Upper lobe of left lung (tissue), 6 donors: ENCODE results near the gene PLEKHG4. TPM values are rescaled to one million over a fixed set of nuclear protein-coding genes. Genes with fewer than 3 reads are reported as not detected.

Source experiments
- ATAC-seq, 2 donors: fragments of 200-7000 bp; cut with Tn5 transposase; one replicate each; pipeline ENCODE4 v1.9.1; 2022; ENCODE audit warnings: mild to moderate bottlenecking in 2 of 2, moderate library complexity in 2 of 2; ENCODE audit not compliant: low FRiP score in 2 of 2
- DNase-seq, 2 donors: peaks; one replicate each; pipeline ENCODE4 v3.0.0-alpha.2; 2019 to 2020
- H3K27ac ChIP-seq, 4 donors: fragments of 200-600 bp; sonication (generic); one replicate each; pipeline ENCODE4 v1.5.1; 2016 to 2019
- H3K27me3 ChIP-seq, 4 donors: fragments of 200-600 bp; sonication (generic); one replicate each; pipeline ENCODE4 v1.5.1; 2017 to 2019
- H3K36me3 ChIP-seq, 4 donors: fragments of 200-600 bp; sonication (generic); one replicate each; pipeline ENCODE4 v1.5.1; 2016 to 2019
- H3K4me1 ChIP-seq, 4 donors: fragments of 200-600 bp; sonication (generic); one replicate each; pipeline ENCODE4 v1.5.1; 2018 to 2019
- H3K4me3 ChIP-seq, 4 donors: fragments of 200-600 bp; sonication (generic); one replicate each; pipeline ENCODE4 v1.5.1; 2017 to 2019; ENCODE audit warnings: mild to moderate bottlenecking in 2 of 4, moderate library complexity in 1 of 4
- H3K9me3 ChIP-seq, 4 donors: fragments of 200-600 bp; sonication (generic); one replicate each; pipeline ENCODE4 v1.5.1; 2018 to 2019
- CTCF ChIP-seq, 6 experiments: fragments of 450-650 bp in 4 of 6; fragments of 200-600 bp in 2 of 6; sonication (generic) in 2 of 6; IDR thresholded peaks; one replicate each; pipeline ENCODE4 v1.5.1; 2016 to 2019; ENCODE audit warnings: antibody characterized with exemption in 6 of 6
- EP300 ChIP-seq, 4 donors: sonication (generic); formaldehyde crosslinking; IDR thresholded peaks; one replicate each; pipeline ENCODE4 v1.5.1; 2017; ENCODE audit warnings: antibody characterized with exemption in 4 of 4, control low read depth in 2 of 4
- POLR2A ChIP-seq, 4 donors: fragments of 450-650 bp; IDR thresholded peaks; one replicate each; pipeline ENCODE4 v1.5.1; 2016 to 2017; ENCODE audit warnings: antibody characterized with exemption in 4 of 4, mild to moderate bottlenecking in 2 of 4
- POLR2AphosphoS5 ChIP-seq, 2 donors: sonication (generic); formaldehyde crosslinking; IDR thresholded peaks; one replicate each; pipeline ENCODE4 v1.5.1; 2017; ENCODE audit warnings: antibody characterized with exemption in 2 of 2
- WGBS, 2 donors: methylation state at CpG; one replicate each; pipeline ENCODE4 v1.1.5; 2017 to 2018; 5-methylcytosine and 5-hydroxymethylcytosine counted together
- total RNA-seq, 6 donors: library from RNA; depleted of rRNA in 4 of 6; stranded (reverse); fragments of >200 nt in 4 of 6; gene quantifications; one replicate each; pipeline versions ENCODE4 v1.1.0 to v1.2.1, GENCODE V29; 2016 to 2021
- donor health status: DM: no; HTN: no; CAD: no; lungs with moderate emphysema.
- donor health status: DM: no; HTN: yes; CAD: no; lungs with severe emphysema.

PLEKHG4 gene
- total RNA-seq, 6 donors from 2014 or later, result 13.4 to 39.8 (median 16.5) TPM

GRCh38 chr16:67269766-67270165, 9.6 kb upstream of the PLEKHG4 start:
- no peaks in the 10 kb centered on the region for H3K36me3 ChIP-seq
- peaks cover 0 to 5% (median 0%) of the 10 kb centered on the region in 4 donors for H3K4me1 ChIP-seq
- DNase-seq (peak in 1 of 2 donors; percentile 35), ATAC-seq (peak in 1 of 2 donors; percentile 56)
- no peak overlapping the region for H3K4me3 ChIP-seq
- H3K27me3 ChIP-seq, result no peaks in the 10 kb centered on the region
- WGBS, 2 donors, result 54 to 55% methylated on average over 5 of the region's 5 CpGs
- no peak for TF ChIP-seq CTCF (IDR thresholded peaks at IDR 0.05)
- no peak for TF ChIP-seq POLR2A (IDR thresholded peaks at IDR 0.05)
- no peak for TF ChIP-seq POLR2AphosphoS5 (IDR thresholded peaks at IDR 0.05)
- TF ChIP-seq EP300 (IDR thresholded peaks at IDR 0.05), result no peak
- H3K9me3 ChIP-seq, result no peaks in the 10 kb centered on the region
- H3K27ac ChIP-seq, result no peak overlapping the region

- H3K27ac ChIP-seq, result no peak overlapping the region
- ATAC-seq, result peak in 1 of 2 donors; percentile 24
- H3K4me3 ChIP-seq, result no peak overlapping the region
- no peaks in the 10 kb centered on the region for H3K27me3 ChIP-seq
- H3K36me3 ChIP-seq, result peaks cover 0 to 5% (median 0%) of the 10 kb centered on the region in 4 donors
- 90 to 91% methylated on average over 11 of the region's 11 CpGs for WGBS, 2 donors
- H3K9me3 ChIP-seq, result no peaks in the 10 kb centered on the region
- peaks cover 0 to 5% (median 0%) of the 10 kb centered on the region in 4 donors for H3K4me1 ChIP-seq
- no peak for DNase-seq
- TF ChIP-seq EP300 (IDR thresholded peaks at IDR 0.05) (no peak), POLR2AphosphoS5 (IDR thresholded peaks at IDR 0.05) (no peak), CTCF (IDR thresholded peaks at IDR 0.05) (no peak), POLR2A (IDR thresholded peaks at IDR 0.05) (no peak)
These were observed 8.4 kb upstream of the PLEKHG4 start for GRCh38 chr16:67270931-67271338.

GRCh38 chr16:67271446-67271845, 7.9 kb upstream of the PLEKHG4 start:
- no peak for DNase-seq
- Histone ChIP-seq H3K27me3 (no peaks in the 10 kb centered on the region), H3K27ac (no peak overlapping the region), H3K36me3 (peaks cover 0 to 7% (median 0%) of the 10 kb centered on the region in 4 donors), H3K4me1 (peaks cover 0 to 5% (median 0%) of the 10 kb centered on the region in 4 donors), H3K4me3 (no peak overlapping the region), H3K9me3 (no peaks in the 10 kb centered on the region)
- 90 to 94% methylated on average over 3 to 4 of the region's 4 CpGs for WGBS, 2 donors
- TF ChIP-seq POLR2A (IDR thresholded peaks at IDR 0.05) (no peak), POLR2AphosphoS5 (IDR thresholded peaks at IDR 0.05) (no peak), EP300 (IDR thresholded peaks at IDR 0.05) (no peak), CTCF (IDR thresholded peaks at IDR 0.05) (no peak)
- peak in 1 of 2 donors; percentile 8 for ATAC-seq

- Histone ChIP-seq H3K9me3 (no peaks in the 10 kb centered on the region), H3K36me3 (peaks cover 0 to 10% (median 0%) of the 10 kb centered on the region in 4 donors), H3K27ac (no peak overlapping the region), H3K4me3 (no peak overlapping the region), H3K4me1 (peaks cover 20 to 25% (median 23%) of the 10 kb centered on the region in 4 donors), H3K27me3 (no peaks in the 10 kb centered on the region)
- ATAC-seq (no peak), DNase-seq (no peak)
- WGBS, 2 donors, result 82 to 86% methylated on average over 2 of the region's 2 CpGs
- TF ChIP-seq POLR2AphosphoS5 (IDR thresholded peaks at IDR 0.05), result no peak
- no peak for TF ChIP-seq POLR2A (IDR thresholded peaks at IDR 0.05)
- TF ChIP-seq CTCF (IDR thresholded peaks at IDR 0.05), result no peak
- no peak for TF ChIP-seq EP300 (IDR thresholded peaks at IDR 0.05)
These were observed 4.0 kb upstream of the PLEKHG4 start for GRCh38 chr16:67275321-67275720.
